ENCODE data around the gene SYCP1.
"Not testable (repeated sequence)": the region's sequence is repeated elsewhere in the genome, so short reads cannot be mapped to it uniquely, and the experiment has no call there.

Gene SYCP1

GRCh38 chr1:114854693-114855320 is at the start of gene SYCP1:
Gene SYCP1 (plus strand): TSS chr1:114854863. CDS start chr1:114855465, 602 bp downstream.
- DNase-seq (ENCODE audit: low read depth, low spot score) = no peak

GRCh38 chr1:114819869-114820268 is 34.8 kb upstream of the SYCP1 start:
- DNase-seq (ENCODE audit: low read depth, low spot score) = no peak

- DNase-seq (ENCODE audit: low read depth, low spot score) = no peak
Measured at GRCh38 chr1:114820392-114820791, 34.3 kb upstream of the SYCP1 start.

- no peak for DNase-seq (ENCODE audit: low read depth, low spot score)
Measured at GRCh38 chr1:114821978-114822377, 32.7 kb upstream of the SYCP1 start.

- no peak for DNase-seq (ENCODE audit: low read depth, low spot score)
Measured at GRCh38 chr1:114828251-114828650, 26.4 kb upstream of the SYCP1 start.

- not testable (repeated sequence) for DNase-seq (ENCODE audit: low read depth, low spot score)
Measured at GRCh38 chr1:114830075-114830474, 24.6 kb upstream of the SYCP1 start.

GRCh38 chr1:114831276-114831994 is 23.2 kb upstream of the SYCP1 start:
- DNase-seq (ENCODE audit: low read depth, low spot score) = no peak

GRCh38 chr1:114832057-114832456 is 22.6 kb upstream of the SYCP1 start:
- DNase-seq (ENCODE audit: low read depth, low spot score) = no peak

GRCh38 chr1:114833421-114833820 is 21.2 kb upstream of the SYCP1 start:
- no peak for DNase-seq (ENCODE audit: low read depth, low spot score)

- no peak for DNase-seq (ENCODE audit: low read depth, low spot score)
Measured at GRCh38 chr1:114844270-114844669, 10.4 kb upstream of the SYCP1 start.

GRCh38 chr1:114853584-114853983 is 1.1 kb upstream of the SYCP1 start:
- no peak for DNase-seq (ENCODE audit: low read depth, low spot score)

GRCh38 chr1:114861384-114861783 is 6.7 kb downstream of the SYCP1 start:
- no peak for DNase-seq (ENCODE audit: low read depth, low spot score)

- no peak for DNase-seq (ENCODE audit: low read depth, low spot score)
Measured at GRCh38 chr1:114892194-114892918, 37.7 kb downstream of the SYCP1 start.

- no peak for DNase-seq (ENCODE audit: low read depth, low spot score)
Measured at GRCh38 chr1:114896795-114897194, 42.1 kb downstream of the SYCP1 start.

- DNase-seq (ENCODE audit: low read depth, low spot score) = no peak
Measured at GRCh38 chr1:114901814-114902213, 47.2 kb downstream of the SYCP1 start.

- DNase-seq (ENCODE audit: low read depth, low spot score) = no peak
Measured at GRCh38 chr1:114902343-114902742, 47.7 kb downstream of the SYCP1 start.

GRCh38 chr1:114903480-114903879 is 48.8 kb downstream of the SYCP1 start:
- DNase-seq (ENCODE audit: low read depth, low spot score) = no peak

- not testable (repeated sequence) for DNase-seq (ENCODE audit: low read depth, low spot score)
Measured at GRCh38 chr1:114915720-114916119, 61.1 kb downstream of the SYCP1 start.

- no peak for DNase-seq (ENCODE audit: low read depth, low spot score)
Measured at GRCh38 chr1:114926607-114927006, 71.9 kb downstream of the SYCP1 start.

GRCh38 chr1:114927401-114927800 is 72.7 kb downstream of the SYCP1 start:
- DNase-seq (ENCODE audit: low read depth, low spot score) = no peak

- DNase-seq (ENCODE audit: low read depth, low spot score) = no peak
Measured at GRCh38 chr1:114956570-114956969, 101.9 kb downstream of the SYCP1 start.

- DNase-seq (ENCODE audit: low read depth, low spot score) = no peak
Measured at GRCh38 chr1:114959423-114959822, 104.8 kb downstream of the SYCP1 start.

GRCh38 chr1:114976891-114977290 is 122.2 kb downstream of the SYCP1 start:
- DNase-seq (ENCODE audit: low read depth, low spot score) = no peak

Data from brain pericyte (primary cell).